NCI-H2107 treated with DMSO at 0.1 percent for 48 hours (cell line): ENCODE results near the gene TMEM129.

Experiments
- DNase-seq: peaks from one replicate; lab custom pipeline; 2025; ENCODE audit not compliant: unreplicated experiment; lab: John Stamatoyannopoulos, UW

Gene TMEM129

DNA sequence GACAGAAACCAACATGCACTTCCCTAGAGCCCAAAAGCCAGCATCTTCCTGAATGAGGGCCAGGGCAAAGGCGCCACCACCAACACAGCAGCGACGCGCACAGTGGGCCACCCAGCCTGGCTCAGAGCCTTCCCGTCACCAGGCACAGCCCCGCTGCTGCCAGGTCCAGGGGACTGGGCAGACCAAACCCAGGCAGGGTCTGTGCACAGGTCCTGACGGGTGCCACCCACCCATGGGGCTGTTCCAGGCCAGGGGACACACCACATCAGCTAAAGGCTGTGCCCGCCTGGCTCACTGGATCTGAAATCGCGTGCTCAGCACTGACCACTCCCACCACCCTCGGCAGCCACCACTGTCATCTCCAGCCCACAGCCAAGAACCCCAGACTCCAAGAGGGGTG lies 50.8 kb downstream of the TMEM129 start:
- DNase-seq: no peak

DNA sequence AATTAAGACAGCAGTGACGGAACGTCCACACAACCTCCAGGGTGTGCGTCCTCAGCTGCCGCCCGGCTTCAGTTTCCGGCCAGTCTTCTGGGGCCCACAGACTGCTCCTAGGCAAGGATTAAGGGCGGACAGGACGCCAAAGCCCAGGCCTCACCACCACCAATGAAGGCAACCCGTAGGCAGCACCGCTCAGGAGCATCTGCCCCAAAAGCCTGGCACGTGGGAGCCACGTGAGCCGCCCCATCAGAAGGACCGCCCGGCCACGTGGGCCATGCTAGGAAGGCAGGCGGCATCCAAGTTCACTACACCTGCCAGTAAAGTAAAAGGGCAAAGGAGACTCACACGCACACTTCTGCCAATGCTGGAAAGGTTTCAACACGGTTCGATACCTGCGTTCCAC lies 51.3 kb downstream of the TMEM129 start:
- no peak for DNase-seq

- no peak for DNase-seq
Measured at GRCh38 chr4:1669270-1669669, 51.9 kb downstream of the TMEM129 start.

- no peak for DNase-seq
Measured at GRCh38 chr4:1668488-1668840, 52.7 kb downstream of the TMEM129 start.

- DNase-seq: no peak
Measured at GRCh38 chr4:1667273-1667672, 53.9 kb downstream of the TMEM129 start.

- DNase-seq: no peak
Measured at GRCh38 chr4:1666391-1666790, 54.7 kb downstream of the TMEM129 start.
